ENCODE measurements around the gene KIFC3.

DNA sequence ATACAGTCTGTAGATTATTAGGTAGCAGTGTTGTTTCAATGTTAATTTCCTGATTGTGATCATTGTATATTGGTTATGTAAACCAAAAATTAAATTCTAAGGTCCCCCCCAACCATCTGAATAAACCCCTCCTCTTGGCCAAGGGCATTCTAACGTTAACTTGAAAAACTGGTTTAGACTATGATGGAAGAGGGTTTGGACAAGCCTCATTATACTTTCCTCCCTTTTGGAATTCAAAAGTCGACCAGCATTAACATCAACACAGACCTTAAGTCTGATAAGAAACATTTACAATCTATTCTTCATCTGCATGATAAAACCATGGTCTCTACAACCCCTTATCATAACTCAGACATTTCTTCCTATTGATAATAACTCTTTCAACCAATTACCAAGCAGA is 20.6 kb upstream of the KIFC3 start:
- TF ChIP-seq, protein P1, sequence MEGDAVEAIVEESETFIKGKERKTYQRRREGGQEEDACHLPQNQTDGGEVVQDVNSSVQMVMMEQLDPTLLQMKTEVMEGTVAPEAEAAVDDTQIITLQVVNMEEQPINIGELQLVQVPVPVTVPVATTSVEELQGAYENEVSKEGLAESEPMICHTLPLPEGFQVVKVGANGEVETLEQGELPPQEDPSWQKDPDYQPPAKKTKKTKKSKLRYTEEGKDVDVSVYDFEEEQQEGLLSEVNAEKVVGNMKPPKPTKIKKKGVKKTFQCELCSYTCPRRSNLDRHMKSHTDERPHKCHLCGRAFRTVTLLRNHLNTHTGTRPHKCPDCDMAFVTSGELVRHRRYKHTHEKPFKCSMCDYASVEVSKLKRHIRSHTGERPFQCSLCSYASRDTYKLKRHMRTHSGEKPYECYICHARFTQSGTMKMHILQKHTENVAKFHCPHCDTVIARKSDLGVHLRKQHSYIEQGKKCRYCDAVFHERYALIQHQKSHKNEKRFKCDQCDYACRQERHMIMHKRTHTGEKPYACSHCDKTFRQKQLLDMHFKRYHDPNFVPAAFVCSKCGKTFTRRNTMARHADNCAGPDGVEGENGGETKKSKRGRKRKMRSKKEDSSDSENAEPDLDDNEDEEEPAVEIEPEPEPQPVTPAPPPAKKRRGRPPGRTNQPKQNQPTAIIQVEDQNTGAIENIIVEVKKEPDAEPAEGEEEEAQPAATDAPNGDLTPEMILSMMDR (IDR thresholded peaks at IDR 0.05; ENCODE audit: low read depth, low read length) = no peak
- TF ChIP-seq EZH2phosphoT487 (IDR thresholded peaks at IDR 0.05; ENCODE audit: low read depth) = no peak

Measured in OCI-LY3 (cell line).